HCT116 (cell line): ENCODE measurements around the gene CFD. TPM values are rescaled to one million over a fixed set of nuclear protein-coding genes. Genes with fewer than 3 reads are reported as not detected.

Experiments used
- ATAC-seq: fragments of 200-7000 bp; cut with Tn5 transposase; 2 replicates; pipeline ENCODE4 v1.9.1; 2020; ENCODE audit warnings: mild to moderate bottlenecking, moderate library complexity
- BruUV-seq: library from RNA; stranded (reverse); fragments of 400-500 nt; replicated peaks from 2 replicates; lab custom pipeline; 2021; lab: Mats Ljungman, UMichigan
- CTCF ChIA-PET: fragments of 300-600 bp; sonication (Branson Sonifier 250); formaldehyde crosslinking; loops from one replicate; lab custom pipeline; 2021; ENCODE audit warnings: antibody characterized with exemption; lab: Charles Lee
- POLR2A ChIA-PET: fragments of 300-600, 350-600 bp; sonication (Branson Sonifier 250); formaldehyde crosslinking; loops from one replicate; lab custom pipeline; 2021; ENCODE audit warnings: antibody characterized with exemption; lab: Charles Lee
- RAD21 ChIA-PET, 2 experiments: fragments of 300-600 bp; sonication (Branson Sonifier 250); formaldehyde crosslinking; loops; one replicate each; lab custom pipeline; 2023; ENCODE audit warnings: low total read pairs in 2 of 2; ENCODE audit not compliant: uncharacterized antibody in 2 of 2, unreplicated experiment in 2 of 2, low non-redundant PET in 1 of 2; lab: Charles Lee
- DNase-seq: peaks from one replicate; pipeline ENCODE4 v3.0.0-alpha.2; 2010; ENCODE audit warnings: low read depth, low spot score
- H2AFZ ChIP-seq: fragments of 200-600 bp; shearing (Covaris generic), sonication (generic); 2 replicates; pipeline ENCODE4 v1.6.1; 2017; ENCODE audit warnings: low read depth, mixed run types, mixed read lengths, antibody characterized with exemption, low read length; ENCODE audit not compliant: poor library complexity, severe bottlenecking
- H3K27ac ChIP-seq: 2 replicates; pipeline ENCODE4 v1.5.1; 2012; ENCODE audit warnings: low read depth, low read length
- H3K27me3 ChIP-seq: fragments of 200-600 bp; sonication (generic); 2 replicates; pipeline ENCODE4 v1.6.1; 2016; ENCODE audit warnings: mixed run types, low read length, mixed read lengths; ENCODE audit not compliant: insufficient read depth
- H3K36me3 ChIP-seq, 2 experiments: fragments of 200-500 bp in 1 of 2; fragments of 200-600 bp in 1 of 2; sonication (Bioruptor generic) in 1 of 2; sonication (generic) in 1 of 2; 2 replicates each; pipeline versions ENCODE4 v1.5.1 to v1.6.1; 2014 to 2016; ENCODE audit warnings: low read length in 2 of 2, inconsistent platforms in 1 of 2, mixed read lengths in 1 of 2, mixed run types in 1 of 2; ENCODE audit not compliant: insufficient read depth in 2 of 2, control insufficient read depth in 1 of 2
- H3K4me1 ChIP-seq, 2 experiments: fragments of 200-600 bp in 1 of 2; sonication (generic) in 1 of 2; 2 replicates each; pipeline versions ENCODE4 v1.5.1 to v1.6.1; 2012 to 2017; ENCODE audit warnings: low read length in 2 of 2, inconsistent platforms in 1 of 2, mild to moderate bottlenecking in 1 of 2, mixed read lengths in 1 of 2, mixed run types in 1 of 2, moderate library complexity in 1 of 2; ENCODE audit not compliant: insufficient read depth in 2 of 2, control insufficient read depth in 1 of 2
- H3K4me2 ChIP-seq: fragments of 200-600 bp; sonication (generic); 2 replicates; pipeline ENCODE4 v1.6.1; 2017; ENCODE audit warnings: mixed run types, low read length, mixed read lengths
- H3K4me3 ChIP-seq, 2 experiments: fragments of 200-600 bp in 1 of 2; sonication (generic) in 1 of 2; replicated peaks in 1 of 2; 2 replicates each; pipeline ENCODE4 v1.5.1; 2011 to 2016; ENCODE audit warnings: low read length in 2 of 2, control low read depth in 1 of 2, low read depth in 1 of 2, mild to moderate bottlenecking in 1 of 2, mixed read lengths in 1 of 2, mixed run types in 1 of 2
- H3K79me2 ChIP-seq: fragments of 200-600 bp; sonication (generic); 2 replicates; pipeline ENCODE4 v1.6.1; 2017; ENCODE audit warnings: mild to moderate bottlenecking, mixed run types, low read length, moderate library complexity, mixed read lengths; ENCODE audit not compliant: insufficient read depth
- H3K9ac ChIP-seq: fragments of 200-600 bp; sonication (generic); 2 replicates; pipeline ENCODE4 v1.6.1; 2016; ENCODE audit warnings: low read length, mixed read lengths
- H3K9me2 ChIP-seq: fragments of 200-600 bp; sonication (generic), shearing (Covaris generic); 2 replicates; pipeline ENCODE4 v1.6.1; 2017; ENCODE audit warnings: mixed run types, mild to moderate bottlenecking, moderate library complexity; ENCODE audit not compliant: insufficient read depth
- H3K9me3 ChIP-seq, 2 experiments: fragments of 200-500 bp in 1 of 2; fragments of 200-600 bp in 1 of 2; sonication (Bioruptor generic) in 1 of 2; sonication (generic) in 1 of 2; 2 replicates each; pipeline ENCODE4 v1.6.1; 2014 to 2017; ENCODE audit warnings: low read length in 2 of 2, mixed read lengths in 2 of 2, inconsistent platforms in 1 of 2, low read depth in 1 of 2, mild to moderate bottlenecking in 1 of 2, mixed run types in 1 of 2, moderate library complexity in 1 of 2; ENCODE audit not compliant: control insufficient read depth in 1 of 2, insufficient read depth in 1 of 2
- H4K20me1 ChIP-seq: fragments of 200-600 bp; sonication (generic), shearing (Covaris generic); 2 replicates; pipeline ENCODE4 v1.6.1; 2017; ENCODE audit warnings: mixed run types, mild to moderate bottlenecking, moderate library complexity; ENCODE audit not compliant: insufficient read depth
- CBX3 ChIP-seq: IDR thresholded peaks from 2 replicates; pipeline ENCODE4 v1.6.1; 2012; ENCODE audit warnings: low read depth
- CEBPB ChIP-seq: IDR thresholded peaks from 2 replicates; pipeline ENCODE4 v1.6.1; 2012; ENCODE audit warnings: low read depth
- ELF1 ChIP-seq: IDR thresholded peaks from 2 replicates; pipeline ENCODE4 v1.6.1; 2012; ENCODE audit warnings: low read depth, borderline replicate concordance
- JUND ChIP-seq: IDR thresholded peaks from 2 replicates; pipeline ENCODE4 v1.6.1; 2012
- POLR2AphosphoS5 ChIP-seq: IDR thresholded peaks from 2 replicates; pipeline ENCODE4 v1.6.1; 2011; ENCODE audit warnings: mild to moderate bottlenecking, low read depth, low read length, moderate library complexity
- RAD21 ChIP-seq: IDR thresholded peaks from 2 replicates; pipeline ENCODE4 v1.6.1; 2012; ENCODE audit warnings: low read depth, mild to moderate bottlenecking
- SIN3A ChIP-seq: IDR thresholded peaks from 2 replicates; pipeline ENCODE4 v1.6.1; 2012; ENCODE audit warnings: low read depth
- SP1 ChIP-seq: IDR thresholded peaks from 2 replicates; pipeline ENCODE4 v1.6.1; 2012; ENCODE audit warnings: low read depth
- YY1 ChIP-seq: IDR thresholded peaks from 2 replicates; pipeline ENCODE4 v1.6.1; 2011; ENCODE audit warnings: low read length, low read depth, moderate library complexity, mild to moderate bottlenecking; ENCODE audit not compliant: insufficient replicate concordance; ENCODE audit errors: extremely low read depth
- intact Hi-C: fragments of 100-400 bp; cut with micrococcal nuclease; formaldehyde crosslinking; loops from 2 replicates; pipeline ENCODE4 v1.10.0; 2022
- total RNA-seq: library from RNA; stranded (reverse); gene quantifications from one replicate; pipeline ENCODE4 v1.2.1, GENCODE V29; 2021; ENCODE audit not compliant: unreplicated experiment
- TF ChIP-seq, protein P1 (sequence below): IDR thresholded peaks from 2 replicates; pipeline ENCODE4 v1.6.1; 2012; ENCODE audit warnings: low read depth
- TF ChIP-seq, protein P2 (sequence below): IDR thresholded peaks from 2 replicates; pipeline ENCODE4 v1.6.1; 2011; ENCODE audit warnings: mild to moderate bottlenecking, low read length, moderate library complexity; ENCODE audit not compliant: insufficient replicate concordance; ENCODE audit errors: extremely low read depth

Gene CFD
- total RNA-seq, 1 experiment from 2014 or later, result 80.2 TPM

DNA sequence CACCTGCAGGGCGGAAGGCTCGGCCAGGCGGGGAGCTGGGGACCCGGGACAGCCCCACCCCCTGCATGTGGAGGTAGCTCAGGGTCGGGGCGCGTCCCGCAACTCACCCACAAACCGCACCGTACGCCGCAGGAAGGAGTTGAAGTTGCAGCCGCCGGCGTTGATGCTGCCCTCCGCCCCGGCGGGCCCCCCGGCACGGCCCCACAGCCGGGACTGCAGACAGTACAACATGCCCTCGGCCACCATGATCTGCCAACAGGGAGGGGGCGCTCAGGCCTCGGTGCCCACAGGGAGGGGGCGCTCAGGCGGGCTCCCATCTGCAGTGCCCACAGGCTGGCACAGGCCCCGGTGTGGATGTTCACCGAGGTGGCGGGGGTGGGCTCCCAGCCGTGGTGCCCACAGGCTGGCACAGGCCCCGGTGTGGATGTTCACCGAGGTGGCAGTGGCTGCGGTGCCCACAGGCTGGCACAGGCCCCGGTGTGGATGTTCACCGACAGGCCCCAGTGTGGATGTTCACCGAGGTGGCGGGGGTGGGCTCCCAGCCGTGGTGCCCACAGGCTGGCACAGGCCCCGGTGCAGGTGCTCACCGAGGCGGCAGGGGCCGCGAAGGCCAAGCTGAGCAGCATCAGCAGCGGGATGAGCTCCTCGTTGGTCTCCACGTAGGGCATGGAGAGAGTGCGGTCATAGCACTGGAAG, 44.2 kb upstream of the CFD start:
- POLR2A ChIA-PET, result no interaction called here

More for the DNA sequence above, 44.2 kb upstream of the CFD start:
- H3K27ac ChIP-seq, result no peak overlapping the region
- H3K9me2 ChIP-seq, result no peaks in the 10 kb centered on the region
- H2AFZ ChIP-seq, result no peak overlapping the region
- RAD21 ChIA-PET, result no interaction called here
- no peak for DNase-seq
- no peak overlapping the region for H3K4me3 ChIP-seq
- TF ChIP-seq, protein P1, sequence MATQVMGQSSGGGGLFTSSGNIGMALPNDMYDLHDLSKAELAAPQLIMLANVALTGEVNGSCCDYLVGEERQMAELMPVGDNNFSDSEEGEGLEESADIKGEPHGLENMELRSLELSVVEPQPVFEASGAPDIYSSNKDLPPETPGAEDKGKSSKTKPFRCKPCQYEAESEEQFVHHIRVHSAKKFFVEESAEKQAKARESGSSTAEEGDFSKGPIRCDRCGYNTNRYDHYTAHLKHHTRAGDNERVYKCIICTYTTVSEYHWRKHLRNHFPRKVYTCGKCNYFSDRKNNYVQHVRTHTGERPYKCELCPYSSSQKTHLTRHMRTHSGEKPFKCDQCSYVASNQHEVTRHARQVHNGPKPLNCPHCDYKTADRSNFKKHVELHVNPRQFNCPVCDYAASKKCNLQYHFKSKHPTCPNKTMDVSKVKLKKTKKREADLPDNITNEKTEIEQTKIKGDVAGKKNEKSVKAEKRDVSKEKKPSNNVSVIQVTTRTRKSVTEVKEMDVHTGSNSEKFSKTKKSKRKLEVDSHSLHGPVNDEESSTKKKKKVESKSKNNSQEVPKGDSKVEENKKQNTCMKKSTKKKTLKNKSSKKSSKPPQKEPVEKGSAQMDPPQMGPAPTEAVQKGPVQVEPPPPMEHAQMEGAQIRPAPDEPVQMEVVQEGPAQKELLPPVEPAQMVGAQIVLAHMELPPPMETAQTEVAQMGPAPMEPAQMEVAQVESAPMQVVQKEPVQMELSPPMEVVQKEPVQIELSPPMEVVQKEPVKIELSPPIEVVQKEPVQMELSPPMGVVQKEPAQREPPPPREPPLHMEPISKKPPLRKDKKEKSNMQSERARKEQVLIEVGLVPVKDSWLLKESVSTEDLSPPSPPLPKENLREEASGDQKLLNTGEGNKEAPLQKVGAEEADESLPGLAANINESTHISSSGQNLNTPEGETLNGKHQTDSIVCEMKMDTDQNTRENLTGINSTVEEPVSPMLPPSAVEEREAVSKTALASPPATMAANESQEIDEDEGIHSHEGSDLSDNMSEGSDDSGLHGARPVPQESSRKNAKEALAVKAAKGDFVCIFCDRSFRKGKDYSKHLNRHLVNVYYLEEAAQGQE, result no peak
- no peak for TF ChIP-seq SIN3A
- TF ChIP-seq, protein P2, sequence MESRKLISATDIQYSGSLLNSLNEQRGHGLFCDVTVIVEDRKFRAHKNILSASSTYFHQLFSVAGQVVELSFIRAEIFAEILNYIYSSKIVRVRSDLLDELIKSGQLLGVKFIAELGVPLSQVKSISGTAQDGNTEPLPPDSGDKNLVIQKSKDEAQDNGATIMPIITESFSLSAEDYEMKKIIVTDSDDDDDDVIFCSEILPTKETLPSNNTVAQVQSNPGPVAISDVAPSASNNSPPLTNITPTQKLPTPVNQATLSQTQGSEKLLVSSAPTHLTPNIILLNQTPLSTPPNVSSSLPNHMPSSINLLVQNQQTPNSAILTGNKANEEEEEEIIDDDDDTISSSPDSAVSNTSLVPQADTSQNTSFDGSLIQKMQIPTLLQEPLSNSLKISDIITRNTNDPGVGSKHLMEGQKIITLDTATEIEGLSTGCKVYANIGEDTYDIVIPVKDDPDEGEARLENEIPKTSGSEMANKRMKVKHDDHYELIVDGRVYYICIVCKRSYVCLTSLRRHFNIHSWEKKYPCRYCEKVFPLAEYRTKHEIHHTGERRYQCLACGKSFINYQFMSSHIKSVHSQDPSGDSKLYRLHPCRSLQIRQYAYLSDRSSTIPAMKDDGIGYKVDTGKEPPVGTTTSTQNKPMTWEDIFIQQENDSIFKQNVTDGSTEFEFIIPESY, result no peak
- TF ChIP-seq ELF1, result no peak
- TF ChIP-seq CBX3, result no peak
- no peak for TF ChIP-seq POLR2AphosphoS5
- no peak for TF ChIP-seq SP1
- no peak for TF ChIP-seq CEBPB
- TF ChIP-seq YY1, result no peak
- TF ChIP-seq RAD21, result no peak
- no peak for TF ChIP-seq JUND
- BruUV-seq, result no TSS peak
- intact Hi-C loops, result no loop called here
- H4K20me1 ChIP-seq, result peaks cover 5% of the 10 kb centered on the region; the same call in 1 of the 2 replicates
- H3K9ac ChIP-seq, result no peak overlapping the region
- H3K4me1 ChIP-seq, result no peaks in the 10 kb centered on the region
- no peak for ATAC-seq
- H3K79me2 ChIP-seq, result peaks cover 13% of the 10 kb centered on the region; the same call in 1 of the 2 replicates
- no peak overlapping the region for H3K4me2 ChIP-seq
- H3K36me3 ChIP-seq, result peaks cover 7 to 14% of the 10 kb centered on the region in 2 experiments; a peak in 3 of 4 replicates
- CTCF ChIA-PET, result no interaction called here
- no peaks in the 10 kb centered on the region for H3K9me3 ChIP-seq
- no peaks in the 10 kb centered on the region for H3K27me3 ChIP-seq
